ENCODE measurements around the gene CALHM3.

CALHM3 gene

GRCh38 chr10:103450201-103450695 lies 28.8 kb downstream of the CALHM3 start:
- DNase-seq (ENCODE audit: low spot score): no peak

DNA sequence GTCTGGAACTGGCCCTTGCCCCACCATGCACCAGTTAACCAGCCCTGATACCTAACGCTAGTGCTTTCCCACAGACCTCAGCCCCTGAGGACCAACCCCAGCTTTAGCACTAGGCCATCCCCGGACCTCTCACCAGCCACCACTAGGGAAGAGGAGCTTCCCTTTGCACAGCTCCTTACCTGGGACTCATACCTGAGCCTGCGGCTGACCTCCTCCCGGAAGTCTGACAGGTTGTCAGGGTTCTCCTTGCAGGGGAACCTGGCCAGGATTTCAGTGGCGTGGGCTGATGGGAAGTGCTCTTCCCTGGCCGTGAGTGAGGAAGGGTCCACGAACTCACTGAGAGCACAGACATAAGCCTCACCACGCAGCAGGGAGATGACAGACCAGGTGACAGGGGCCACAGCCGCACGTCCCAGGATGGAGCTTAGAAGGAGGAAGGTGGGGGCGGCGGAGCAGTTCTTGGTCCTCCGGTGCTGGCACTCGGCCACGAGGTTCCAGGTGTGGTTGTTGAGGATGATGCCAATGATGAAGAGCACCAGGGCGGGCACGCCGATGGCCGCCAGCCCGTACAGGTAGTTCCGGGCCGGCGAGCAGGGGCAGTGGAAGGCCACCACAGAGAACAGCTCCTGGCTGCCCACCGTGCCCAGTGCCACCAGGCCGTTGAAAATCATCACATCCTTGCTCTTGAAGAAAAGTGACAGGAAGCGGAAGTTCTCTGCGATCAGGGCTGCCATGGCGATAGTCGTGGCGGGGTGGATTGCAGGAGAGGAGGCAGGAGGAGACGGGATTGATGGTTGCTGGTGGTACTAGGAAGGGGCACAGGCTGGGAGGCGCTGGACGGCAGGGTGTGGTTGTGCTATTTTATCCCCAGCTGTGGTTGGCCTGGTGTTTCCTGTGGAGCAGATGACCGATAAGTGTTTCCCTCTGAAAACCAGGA lies 29.6 kb downstream of the CALHM3 start:
- no peak for DNase-seq (ENCODE audit: low spot score)

DNA sequence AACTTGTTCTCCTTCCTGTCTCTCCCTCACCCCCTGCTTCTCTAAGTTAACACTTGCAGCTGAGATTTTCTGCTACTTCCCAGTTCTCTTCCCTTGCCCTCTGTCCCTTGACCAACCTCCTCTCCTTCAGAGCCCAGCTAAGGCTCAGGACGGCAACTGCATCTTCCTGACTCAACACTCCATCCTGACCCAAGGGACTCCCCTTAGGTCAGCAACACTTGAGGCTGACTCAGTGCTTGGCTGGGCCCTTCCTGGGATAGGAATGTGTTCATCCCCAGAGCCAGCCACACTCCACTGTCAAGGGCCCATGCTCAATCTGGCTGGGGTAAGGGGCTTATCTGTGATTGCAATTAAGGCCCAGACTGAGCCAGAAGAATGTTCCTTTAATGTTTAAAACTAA lies 30.3 kb downstream of the CALHM3 start:
- no peak for DNase-seq (ENCODE audit: low spot score)

GRCh38 chr10:103447187-103447586 lies 31.9 kb downstream of the CALHM3 start:
- no peak for DNase-seq (ENCODE audit: low spot score)

GRCh38 chr10:103445767-103446567 lies 33.1 kb downstream of the CALHM3 start:
- no peak for DNase-seq (ENCODE audit: low spot score)

- no peak for DNase-seq (ENCODE audit: low spot score)
Observed at GRCh38 chr10:103445366-103445765, 33.7 kb downstream of the CALHM3 start.

DNA sequence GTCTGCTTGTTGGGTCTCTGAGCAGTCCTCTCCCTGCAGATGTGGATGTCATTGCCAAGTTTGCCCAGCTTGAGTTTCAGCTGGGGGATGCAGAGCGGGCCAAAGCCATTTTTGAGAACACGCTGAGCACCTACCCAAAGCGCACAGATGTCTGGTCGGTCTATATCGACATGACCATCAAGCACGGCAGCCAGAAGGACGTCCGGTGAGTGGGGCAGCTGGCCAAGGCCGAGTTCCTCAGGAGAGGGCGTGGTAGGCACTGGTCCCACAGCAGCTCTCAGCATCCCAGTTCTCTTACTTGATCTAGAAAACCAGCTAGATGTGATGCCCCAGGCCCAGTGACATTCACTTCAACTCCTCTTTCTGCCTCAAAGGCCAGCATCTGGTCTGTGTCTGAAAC lies 34.6 kb downstream of the CALHM3 start:
- no peak for DNase-seq (ENCODE audit: low spot score)

DNA sequence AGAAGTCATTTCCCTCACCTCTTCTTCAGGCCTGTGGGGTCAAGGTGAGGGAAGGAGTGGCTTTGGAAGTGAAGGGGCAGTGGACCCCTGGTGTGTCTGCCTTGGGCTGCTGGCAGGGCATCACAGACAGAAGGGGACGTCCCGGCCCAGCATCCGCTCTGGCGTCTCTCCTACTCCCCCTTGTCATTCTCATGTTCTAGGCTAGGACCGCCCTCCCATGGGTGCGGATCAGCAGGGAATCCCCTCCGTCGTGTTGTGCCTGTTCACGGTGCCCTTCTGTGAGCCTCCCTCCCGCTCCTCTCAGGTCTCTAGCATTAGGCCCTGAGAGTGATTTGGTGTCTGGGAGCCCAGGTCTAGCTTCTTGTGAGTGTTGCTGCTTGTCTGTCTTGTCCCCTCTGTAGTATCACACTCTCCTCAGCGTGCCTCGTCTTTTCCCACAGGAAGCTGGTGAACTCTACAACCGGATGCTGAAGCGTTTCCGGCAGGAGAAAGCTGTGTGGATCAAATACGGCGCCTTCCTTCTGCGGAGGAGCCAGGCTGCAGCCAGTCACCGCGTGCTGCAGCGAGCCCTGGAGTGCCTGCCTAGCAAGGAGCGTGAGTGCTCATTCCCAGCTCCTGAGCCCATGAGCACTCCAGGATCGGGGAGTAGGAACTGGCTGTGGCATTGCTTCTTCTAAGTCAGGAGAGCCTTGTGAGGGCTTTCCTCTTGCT lies 35.4 kb downstream of the CALHM3 start:
- no peak for DNase-seq (ENCODE audit: low spot score)

DNA sequence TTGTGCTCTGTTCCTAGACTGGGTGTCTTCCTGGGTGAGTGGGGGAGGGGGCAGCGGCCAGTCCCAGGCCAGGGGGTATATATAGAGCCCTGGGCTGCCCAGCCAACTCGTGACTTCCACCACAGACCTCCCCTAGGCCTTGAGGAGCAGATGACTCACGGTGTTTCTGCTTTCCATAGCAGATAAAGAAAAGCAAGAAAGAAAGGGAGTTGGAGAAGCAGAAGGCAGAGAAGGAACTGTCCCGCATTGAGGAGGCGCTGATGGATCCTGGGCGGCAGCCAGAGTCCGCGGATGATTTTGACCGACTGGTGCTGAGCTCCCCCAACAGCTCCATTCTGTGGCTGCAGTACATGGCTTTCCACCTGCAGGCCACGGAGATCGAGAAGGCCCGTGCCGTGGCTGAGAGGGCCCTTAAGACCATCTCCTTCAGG lies 37.0 kb downstream of the CALHM3 start:
- no peak for DNase-seq (ENCODE audit: low spot score)

- no peak for DNase-seq (ENCODE audit: low spot score)
Observed at GRCh38 chr10:103441611-103442010, 37.4 kb downstream of the CALHM3 start.

GRCh38 chr10:103441206-103441605 lies 37.8 kb downstream of the CALHM3 start:
- DNase-seq (ENCODE audit: low spot score): no peak

DNA sequence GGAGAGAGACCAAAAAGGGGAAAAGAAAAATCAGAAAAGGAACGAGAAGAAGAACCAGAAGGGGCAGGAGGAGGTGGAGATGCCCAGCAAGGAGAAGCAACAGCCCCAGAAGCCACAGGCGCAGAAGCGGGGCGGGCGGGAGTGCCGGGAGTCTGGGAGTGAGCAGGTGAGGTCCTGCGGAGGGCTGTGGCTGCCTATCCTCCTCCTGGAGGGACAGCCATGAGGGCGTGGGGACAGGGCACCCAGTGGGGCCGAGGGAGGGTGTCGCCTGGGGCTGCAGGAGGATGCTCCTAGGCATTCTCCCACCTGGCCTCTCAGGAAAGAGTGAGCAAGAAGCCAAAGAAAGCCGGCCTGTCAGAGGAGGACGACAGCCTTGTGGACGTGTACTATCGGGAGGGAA lies 38.6 kb downstream of the CALHM3 start:
- no peak for DNase-seq (ENCODE audit: low spot score)

DNA sequence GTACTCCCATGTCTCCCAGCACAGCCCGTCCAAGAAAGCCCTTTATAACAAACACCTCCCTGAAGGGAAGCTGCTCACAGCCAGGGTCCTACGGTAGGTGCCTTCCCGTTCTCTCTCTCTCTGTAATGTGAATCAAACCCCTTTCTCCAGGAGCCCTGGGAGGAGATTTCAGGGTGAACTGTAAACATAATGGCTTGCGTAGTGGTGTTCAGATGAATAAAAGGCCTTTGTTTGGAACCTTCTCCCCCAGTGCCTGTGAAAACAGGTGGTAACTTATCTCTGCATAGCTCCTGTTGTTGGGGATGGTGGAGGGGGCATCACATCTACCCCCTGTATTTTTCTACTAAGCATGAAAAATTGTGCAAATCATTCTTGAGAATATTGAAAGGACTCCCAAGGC lies 39.3 kb downstream of the CALHM3 start:
- DNase-seq (ENCODE audit: low spot score): no peak

- no peak for DNase-seq (ENCODE audit: low spot score)
Observed at GRCh38 chr10:103433858-103434257, 45.2 kb downstream of the CALHM3 start.

- no peak for DNase-seq (ENCODE audit: low spot score)
Observed at GRCh38 chr10:103431902-103432301, 47.1 kb downstream of the CALHM3 start.

- peak; percentile 9 for DNase-seq (ENCODE audit: low spot score)
Observed at GRCh38 chr10:103429647-103430046, 49.4 kb downstream of the CALHM3 start.

DNA sequence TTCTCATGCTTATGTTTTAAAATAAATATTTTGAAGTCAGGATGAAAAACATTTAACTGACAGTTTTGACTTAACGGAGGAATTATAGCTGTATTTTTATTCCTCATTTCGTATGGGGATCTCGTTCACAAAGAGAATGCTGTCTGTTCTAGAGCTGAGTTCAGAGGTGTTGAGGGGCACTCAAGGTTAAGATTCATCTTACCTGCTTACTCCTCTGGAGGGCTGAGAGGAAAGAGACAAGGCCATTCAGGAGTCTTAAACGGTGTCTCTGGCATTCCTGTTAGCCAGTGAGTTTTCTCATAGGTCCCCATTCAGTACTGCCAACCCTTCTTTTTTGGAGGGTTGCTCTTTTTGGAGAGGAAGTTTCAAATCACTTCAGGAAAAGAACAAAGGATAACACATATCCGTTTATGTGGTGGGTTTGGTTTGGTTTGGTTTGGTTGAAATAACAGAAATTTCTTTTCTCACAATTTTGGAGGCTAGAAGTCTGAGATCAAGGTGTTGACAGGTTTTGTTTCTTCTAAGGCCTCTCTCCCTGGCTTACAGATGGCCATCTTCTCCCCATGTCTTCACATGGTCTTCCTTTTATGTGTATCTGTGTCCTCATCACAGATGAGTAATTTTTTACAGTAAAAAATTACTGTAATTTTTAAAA lies 49.9 kb downstream of the CALHM3 start:
- no peak for DNase-seq (ENCODE audit: low spot score)

DNA sequence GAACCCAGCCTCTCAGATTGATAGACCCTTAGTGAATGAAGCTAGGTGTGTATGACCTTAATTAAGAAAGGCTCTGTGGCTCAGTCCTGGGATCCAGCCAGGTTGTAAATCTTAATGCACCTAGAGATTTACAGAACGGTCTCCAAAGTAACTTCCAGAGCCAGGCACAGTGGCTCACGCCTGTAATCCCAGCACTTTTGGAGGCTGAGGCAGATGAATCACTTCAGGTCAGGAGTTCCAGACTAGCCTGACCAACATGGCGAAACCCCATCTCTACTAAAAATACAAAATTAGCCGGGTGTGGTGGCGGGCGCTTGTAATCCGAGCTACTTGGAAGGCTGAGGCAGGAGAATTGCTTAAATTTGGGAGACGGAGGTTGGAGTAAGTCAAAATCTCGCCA lies 51.2 kb downstream of the CALHM3 start:
- DNase-seq (ENCODE audit: low spot score): no peak

DNA sequence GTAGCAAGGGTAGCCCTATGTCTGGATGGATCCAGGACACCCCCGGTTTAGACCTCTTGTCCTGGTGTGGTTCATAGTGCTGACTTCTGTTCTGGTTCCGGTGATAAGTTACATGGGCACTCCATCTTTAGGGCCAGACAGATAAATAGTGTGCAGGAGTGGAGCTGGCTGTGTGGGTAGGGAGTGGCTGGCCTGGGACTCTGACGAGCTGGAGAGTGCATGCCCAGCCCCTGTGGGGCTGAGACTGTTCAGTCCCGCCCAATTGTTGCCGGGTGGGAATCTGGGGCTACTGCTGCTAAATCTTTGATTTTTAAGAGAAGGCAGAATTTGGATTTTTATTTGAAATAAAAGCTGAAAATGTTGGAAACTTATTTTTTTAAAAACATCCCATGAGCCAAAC lies 55.3 kb downstream of the CALHM3 start:
- no peak for DNase-seq (ENCODE audit: low spot score)
